Lung microvascular endothelial cell (primary cell): ENCODE data around the gene TSPAN12. TPM values are rescaled to one million over a fixed set of nuclear protein-coding genes. Genes with fewer than 3 reads are reported as not detected.
A peak's percentile ranks its signal among the peaks of the same experiment; 100 is the strongest.

ENCODE experiments used
- DNase-seq, 2 donors: peaks; one replicate each; pipeline versions ENCODE4 v3.0.0 to v3.0.0-alpha.2; 2010; ENCODE audit warnings: low read depth in 2 of 2
- total RNA-seq: library from RNA; depleted of rRNA; stranded (reverse); fragments of >200 nt; gene quantifications from 2 replicates; pipeline ENCODE4 v1.2.1, GENCODE V29; 2014

TSPAN12 gene
- total RNA-seq, 1 donor from 2014 or later, result 148 TPM

DNA sequence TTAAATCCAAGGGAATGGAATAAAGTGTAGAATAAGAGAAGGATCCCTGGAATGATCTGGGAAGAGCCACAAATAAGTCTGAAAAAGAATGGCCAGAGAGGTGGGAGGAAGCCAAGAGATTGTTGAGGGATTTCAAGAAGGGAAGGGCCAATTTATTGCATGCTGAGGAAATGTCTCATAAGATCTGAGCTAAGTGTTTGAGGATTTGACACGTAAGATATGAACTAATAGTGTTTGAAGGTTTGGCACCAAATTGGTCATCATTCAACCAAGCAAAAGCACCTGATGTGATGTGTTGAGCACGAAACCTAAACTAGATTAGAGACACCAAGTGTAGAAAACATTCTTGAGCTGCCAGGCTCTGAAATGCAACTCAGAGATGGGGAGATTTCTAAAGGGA lies 97.9 kb downstream of the TSPAN12 start:
- no peak for DNase-seq

DNA sequence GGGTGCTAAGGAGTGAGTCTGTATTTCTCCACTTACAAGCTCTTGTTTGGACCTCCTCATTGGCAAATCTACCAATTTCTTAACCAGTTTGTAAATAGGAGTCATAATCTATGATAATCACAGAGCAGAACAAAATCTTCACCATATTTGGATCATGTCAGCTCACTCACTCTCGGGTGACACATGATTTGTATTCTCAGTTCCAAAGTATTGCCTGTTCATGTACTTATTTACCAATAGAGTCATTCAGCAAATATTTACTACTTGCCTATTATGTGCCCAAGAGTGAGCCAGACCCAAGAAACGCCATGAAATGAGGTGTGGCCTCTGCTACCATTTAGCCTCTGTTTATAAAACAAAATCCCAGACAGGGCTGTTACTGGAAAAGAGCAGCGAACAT lies 114.8 kb downstream of the TSPAN12 start:
- no peak for DNase-seq

DNA sequence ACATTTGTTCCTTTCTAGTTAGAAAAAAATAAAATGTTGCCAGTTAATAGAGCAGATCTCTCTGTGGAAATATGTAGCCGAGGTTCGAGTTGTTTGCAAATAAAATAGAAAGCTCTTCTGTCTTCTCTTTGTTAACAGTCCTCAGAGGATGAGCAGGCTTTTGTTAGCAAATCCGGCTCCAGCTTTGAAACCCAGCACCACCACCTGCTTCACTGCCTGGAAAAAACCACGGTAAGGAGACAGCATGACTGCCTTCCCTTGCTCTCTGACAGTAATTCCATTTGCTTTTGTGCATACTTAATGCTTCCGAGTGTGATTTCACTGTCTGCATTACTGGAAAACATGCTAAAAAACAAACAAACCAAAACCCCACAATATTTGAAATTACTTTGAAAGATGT lies 115.6 kb downstream of the TSPAN12 start:
- no peak for DNase-seq

DNA sequence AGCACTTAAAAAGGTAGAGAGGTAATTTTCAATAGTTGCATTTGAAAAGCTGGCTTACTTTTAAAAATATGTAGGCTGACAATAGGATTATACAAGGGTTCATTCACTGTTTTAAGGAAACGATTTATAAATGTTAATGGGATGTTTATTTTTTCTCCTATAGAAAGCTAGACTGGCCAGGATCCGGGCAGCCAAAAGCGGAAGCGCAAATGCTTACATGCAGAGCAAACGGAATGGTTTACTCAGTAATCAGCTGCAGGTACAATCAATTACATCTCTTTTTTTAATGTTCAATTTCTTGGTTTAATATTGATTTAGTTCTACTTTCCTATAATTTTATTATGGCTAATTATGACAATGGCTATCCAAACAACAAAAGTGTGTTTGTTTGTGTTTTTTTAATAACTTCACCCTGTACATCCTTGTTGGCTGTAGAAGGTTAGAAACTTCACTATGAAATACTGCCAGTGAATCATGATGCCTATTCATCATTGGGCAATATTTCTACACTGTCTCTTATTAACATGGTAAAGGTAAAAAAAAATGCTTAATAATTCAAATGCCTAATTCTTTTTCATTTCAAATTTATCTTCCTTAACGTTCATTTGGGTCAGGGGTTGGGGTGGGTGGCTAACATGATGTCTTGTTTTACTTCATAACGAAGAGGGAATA lies 116.4 kb downstream of the TSPAN12 start:
- DNase-seq, result peak in 1 of 2 donors; percentile 14

DNA sequence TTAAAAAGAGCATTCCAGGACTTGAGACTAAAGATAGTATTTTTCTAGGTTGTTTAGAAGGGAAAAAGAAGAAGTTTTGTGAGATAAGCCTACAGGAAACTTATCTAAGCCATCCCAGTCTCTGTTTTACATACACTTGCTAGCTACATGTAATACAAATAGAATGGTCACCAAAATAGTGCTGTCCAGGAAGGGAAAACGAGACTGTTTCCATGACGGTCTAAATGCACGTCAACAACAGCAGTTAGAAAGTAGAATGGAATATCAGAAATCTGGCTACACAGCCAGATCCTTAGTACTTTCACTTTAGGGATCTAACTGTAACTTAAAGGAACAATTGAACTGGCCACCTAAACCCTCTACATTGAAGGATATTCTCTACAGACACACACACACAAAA lies 117.6 kb downstream of the TSPAN12 start:
- DNase-seq, result peak; percentile 87 to 88

DNA sequence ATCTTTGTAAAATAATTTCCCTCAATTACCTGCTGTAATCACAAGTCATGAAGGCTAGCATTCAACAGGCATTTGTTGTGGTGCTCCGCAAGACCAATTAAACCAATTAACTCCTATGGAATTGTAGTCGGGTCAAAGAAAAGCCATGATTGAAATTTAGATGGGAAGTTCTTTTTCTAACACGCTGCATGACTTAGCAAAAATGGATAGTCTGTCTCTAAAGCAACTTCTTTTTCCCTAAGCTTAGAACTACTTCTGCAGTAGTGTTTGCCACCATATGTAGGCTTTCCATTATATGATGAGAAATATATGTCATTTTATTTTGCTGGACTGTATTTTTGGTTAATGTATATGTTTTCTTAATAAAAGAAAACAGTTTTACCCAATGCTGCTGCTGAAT lies 119.1 kb downstream of the TSPAN12 start:
- DNase-seq, result no peak

Other genes starting within 250 kb of the TSPAN12 start
- 13.9 and 24.2 TPM in 2 replicates for gene ING3, start 92.6 kb upstream of the TSPAN12 start, total RNA-seq
- gene CPED1, start 130.6 kb upstream of the TSPAN12 start, total RNA-seq, result 0.20 and 0.87 TPM in 2 replicates